C4-2B (cell line): ENCODE data around the gene RAB22A.

Experiments
- H3K27ac ChIP-seq: fragments of 450-650 bp; 2 replicates; pipeline ENCODE4 v1.5.1; 2017
- ZFX ChIP-seq: fragments of 450-650 bp; IDR thresholded peaks from 2 replicates; pipeline ENCODE4 v1.6.1; 2017
- TF ChIP-seq, protein P1 (sequence below): fragments of 450-650 bp; conservative IDR thresholded peaks from 2 replicates; pipeline ENCODE4 v1.5.1; 2017; ENCODE audit warnings: mild to moderate bottlenecking

RAB22A gene

DNA sequence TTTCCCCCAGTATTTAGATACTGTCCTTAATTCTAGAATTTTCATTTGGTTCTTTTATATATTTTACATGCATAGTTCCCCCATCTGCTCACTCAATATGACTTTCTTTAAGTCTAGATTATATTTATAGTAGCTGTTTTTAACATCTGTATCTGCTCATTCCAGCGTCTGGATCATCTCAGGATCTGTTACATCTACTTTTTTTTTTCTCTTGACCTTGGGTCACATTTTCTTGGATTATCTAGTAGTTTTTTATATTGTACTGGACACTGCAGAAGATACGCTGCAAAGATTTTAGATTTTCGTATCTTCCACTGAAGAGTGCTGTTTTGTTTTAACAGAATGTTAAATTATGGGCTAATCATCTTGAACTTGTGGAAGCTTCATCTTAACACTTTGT, 20.7 kb downstream of the RAB22A start:
- TF ChIP-seq, protein P1, sequence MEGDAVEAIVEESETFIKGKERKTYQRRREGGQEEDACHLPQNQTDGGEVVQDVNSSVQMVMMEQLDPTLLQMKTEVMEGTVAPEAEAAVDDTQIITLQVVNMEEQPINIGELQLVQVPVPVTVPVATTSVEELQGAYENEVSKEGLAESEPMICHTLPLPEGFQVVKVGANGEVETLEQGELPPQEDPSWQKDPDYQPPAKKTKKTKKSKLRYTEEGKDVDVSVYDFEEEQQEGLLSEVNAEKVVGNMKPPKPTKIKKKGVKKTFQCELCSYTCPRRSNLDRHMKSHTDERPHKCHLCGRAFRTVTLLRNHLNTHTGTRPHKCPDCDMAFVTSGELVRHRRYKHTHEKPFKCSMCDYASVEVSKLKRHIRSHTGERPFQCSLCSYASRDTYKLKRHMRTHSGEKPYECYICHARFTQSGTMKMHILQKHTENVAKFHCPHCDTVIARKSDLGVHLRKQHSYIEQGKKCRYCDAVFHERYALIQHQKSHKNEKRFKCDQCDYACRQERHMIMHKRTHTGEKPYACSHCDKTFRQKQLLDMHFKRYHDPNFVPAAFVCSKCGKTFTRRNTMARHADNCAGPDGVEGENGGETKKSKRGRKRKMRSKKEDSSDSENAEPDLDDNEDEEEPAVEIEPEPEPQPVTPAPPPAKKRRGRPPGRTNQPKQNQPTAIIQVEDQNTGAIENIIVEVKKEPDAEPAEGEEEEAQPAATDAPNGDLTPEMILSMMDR, result no peak
- H3K27ac ChIP-seq, result no peak overlapping the region

DNA sequence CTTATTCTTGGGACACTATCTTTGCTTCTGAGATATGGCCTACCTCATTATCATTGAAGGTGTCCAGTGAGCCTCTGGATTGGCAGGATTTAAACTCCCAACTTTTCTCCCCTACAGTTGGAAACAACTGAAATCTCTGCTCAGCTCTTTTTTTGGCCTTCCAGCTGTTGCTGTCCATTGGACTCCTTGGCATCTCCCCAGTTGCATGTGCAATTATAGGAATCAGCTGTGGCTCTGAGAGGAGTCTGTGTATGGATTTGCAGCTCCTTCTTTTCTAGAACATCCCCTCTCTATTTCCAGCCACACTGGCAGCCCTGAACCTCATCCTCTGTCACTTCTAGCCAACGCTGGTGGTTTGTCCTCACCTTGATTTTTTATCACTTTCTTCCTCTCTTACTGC, 21.2 kb downstream of the RAB22A start:
- no peak overlapping the region for H3K27ac ChIP-seq
- TF ChIP-seq, protein P1, result no peak
- TF ChIP-seq ZFX, result no peak

DNA sequence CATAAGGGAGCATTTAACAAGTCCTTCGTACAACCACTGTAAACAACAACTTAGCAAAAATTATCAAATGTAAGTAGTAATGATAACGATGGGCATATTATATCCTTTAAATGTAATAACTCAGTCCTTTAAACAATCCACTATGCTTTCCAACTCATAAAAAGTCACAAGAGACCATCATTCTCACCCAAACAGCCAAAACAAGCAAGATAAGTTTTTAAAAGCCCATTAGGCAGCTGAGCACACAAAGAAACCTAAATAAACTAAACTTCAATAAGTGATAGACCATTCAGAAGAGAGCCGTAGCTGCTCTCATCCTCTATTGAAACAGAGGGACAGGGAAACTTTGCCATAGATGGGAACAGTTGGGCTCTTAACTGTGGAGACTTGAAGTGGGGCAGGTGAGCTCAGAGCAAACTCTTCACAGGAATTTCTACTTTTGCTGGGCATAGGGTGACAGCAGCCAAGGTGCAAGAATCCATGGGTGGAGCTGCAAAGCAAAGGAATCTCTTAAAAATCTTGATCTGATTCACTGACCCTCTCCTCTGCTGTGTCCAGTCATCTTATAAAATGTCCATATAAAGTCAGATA, 22.5 kb downstream of the RAB22A start:
- TF ChIP-seq, protein P1, result no peak
- no peak for TF ChIP-seq ZFX
- no peak overlapping the region for H3K27ac ChIP-seq

DNA sequence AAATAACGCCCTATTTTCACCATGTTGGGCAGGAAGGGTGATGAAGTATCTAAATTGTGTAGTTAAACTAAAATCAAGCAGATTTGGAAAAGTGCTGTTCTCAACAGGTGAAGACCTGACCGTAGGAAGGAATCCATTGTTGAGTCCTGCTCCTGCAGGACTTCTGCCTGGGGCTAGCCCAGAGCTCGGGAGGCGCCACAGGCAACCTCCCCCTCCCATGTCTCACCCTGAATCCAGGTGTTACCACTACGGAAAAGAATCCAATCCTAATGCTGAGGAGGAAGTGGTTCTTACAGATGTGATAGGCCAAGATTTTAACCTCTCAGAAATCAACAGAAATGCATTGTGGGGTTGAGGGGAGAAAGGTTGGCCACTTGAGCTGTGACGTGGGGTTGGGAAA, 30.2 kb downstream of the RAB22A start:
- TF ChIP-seq ZFX, result no peak
- TF ChIP-seq, protein P1, result no peak
- H3K27ac ChIP-seq, result no peak overlapping the region

DNA sequence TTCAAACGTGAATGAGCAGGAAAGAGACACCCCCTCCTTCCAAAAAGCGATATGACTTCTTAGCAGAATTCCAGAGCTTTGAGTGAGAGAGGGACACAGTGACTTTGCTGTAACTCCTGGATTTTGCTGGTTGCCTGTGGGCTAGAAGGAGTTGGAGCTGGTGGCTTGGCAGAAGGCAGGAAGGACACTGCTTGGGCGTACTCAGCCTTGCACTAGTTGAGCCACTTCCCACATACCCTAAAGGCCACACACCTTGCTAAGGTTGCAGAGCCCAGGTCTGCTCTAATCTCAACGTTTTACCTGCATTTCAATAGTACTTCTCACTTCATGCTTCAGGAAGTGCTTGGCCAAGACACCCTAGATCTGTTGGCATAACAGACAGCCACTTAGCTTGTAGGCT, 30.6 kb downstream of the RAB22A start:
- no peak for TF ChIP-seq ZFX
- TF ChIP-seq, protein P1, result no peak
- H3K27ac ChIP-seq, result no peak overlapping the region

DNA sequence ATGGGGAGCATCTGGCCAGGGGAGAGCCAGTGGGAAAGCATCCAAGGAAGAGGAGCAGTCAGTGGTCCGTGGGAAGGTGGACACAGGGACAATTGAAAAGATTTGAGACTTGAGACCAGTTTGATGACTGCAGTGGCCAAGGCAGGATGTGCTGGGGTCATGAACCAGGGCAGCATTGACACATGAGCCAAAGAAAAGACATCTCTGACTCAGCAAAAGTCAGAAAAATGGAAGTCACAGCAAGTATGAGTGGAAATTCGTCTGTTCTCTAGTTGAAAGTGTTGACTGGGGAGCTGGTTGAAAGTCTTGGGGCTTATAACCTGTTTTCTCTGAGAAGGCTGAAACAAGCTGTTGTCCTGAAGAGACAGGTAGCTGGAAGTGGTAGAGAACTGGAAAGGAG, 31.3 kb downstream of the RAB22A start:
- H3K27ac ChIP-seq, result no peak overlapping the region
- TF ChIP-seq ZFX, result no peak
- TF ChIP-seq, protein P1, result no peak

DNA sequence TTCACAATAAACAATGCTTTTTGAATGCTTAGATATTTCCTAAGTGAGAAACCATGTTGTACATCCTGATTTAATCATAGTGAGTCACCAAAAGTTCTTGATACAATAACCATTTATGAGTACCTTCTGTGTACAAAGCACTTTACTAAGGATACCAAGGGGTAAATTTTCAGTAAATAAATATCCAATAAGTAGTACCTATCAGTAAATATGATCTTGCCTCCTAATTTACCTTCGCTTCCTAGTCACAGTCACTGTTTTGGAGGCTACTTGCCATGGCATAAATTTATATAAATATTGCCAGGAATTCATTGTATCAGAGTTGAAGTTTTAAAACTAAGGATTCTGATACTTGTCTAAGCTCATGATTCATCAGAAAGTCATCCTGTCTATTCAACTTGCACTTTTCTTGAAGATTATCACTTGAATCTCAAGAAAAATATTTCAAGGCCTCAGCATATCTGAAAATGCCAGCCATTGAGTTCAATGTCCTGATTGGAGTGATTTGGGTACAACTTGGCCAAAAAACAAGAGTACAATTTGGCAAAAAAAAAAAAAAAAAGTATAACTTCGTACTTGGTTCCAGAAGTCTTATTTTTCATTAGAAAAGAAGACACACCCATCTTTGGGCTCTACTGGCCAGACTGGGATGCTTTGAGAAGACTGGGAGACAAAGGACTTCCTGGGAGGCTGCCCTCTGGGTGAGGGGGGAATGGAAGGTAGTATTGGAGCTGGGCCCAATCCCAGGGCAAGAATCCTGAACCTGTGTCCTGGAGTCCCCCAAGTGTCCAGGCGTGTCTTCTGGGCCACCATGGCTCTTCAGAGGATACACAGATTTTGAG, 32.8 kb downstream of the RAB22A start:
- H3K27ac ChIP-seq, result no peak overlapping the region
- TF ChIP-seq, protein P1, result no peak
- TF ChIP-seq ZFX, result no peak
